Tibial nerve (tissue), 4 donors: Measurements from ENCODE around the gene C1QTNF12. TPM values are rescaled to one million over a fixed set of nuclear protein-coding genes. Genes with fewer than 3 reads are reported as not detected.

Source experiments
- DNase-seq, 2 donors: peaks; one replicate each; pipeline ENCODE4 v3.0.0-alpha.2; 2019; ENCODE audit warnings: low spot score in 2 of 2
- H3K27ac ChIP-seq, 4 donors: fragments of 200-600 bp; sonication (generic) in 3 of 4; one replicate each; pipeline ENCODE4 v1.5.1; 2017 to 2019; ENCODE audit warnings: mild to moderate bottlenecking in 1 of 4
- H3K27me3 ChIP-seq, 2 donors: fragments of 200-600 bp; sonication (generic) in 1 of 2; one replicate each; pipeline versions ENCODE4 v1.5.1 to v1.6.0; 2017 to 2019
- H3K36me3 ChIP-seq, 3 donors: fragments of 200-600 bp; sonication (generic); one replicate each; pipeline ENCODE4 v1.5.1; 2018 to 2019
- H3K4me1 ChIP-seq, 4 donors: fragments of 200-600 bp; sonication (generic) in 3 of 4; one replicate each; pipeline ENCODE4 v1.5.1; 2017 to 2019
- H3K4me3 ChIP-seq, 4 donors: fragments of 200-600 bp; sonication (generic) in 3 of 4; one replicate each; pipeline ENCODE4 v1.5.1; 2017 to 2019; ENCODE audit warnings: mild to moderate bottlenecking in 1 of 4, moderate library complexity in 1 of 4
- H3K9me3 ChIP-seq, 4 donors: fragments of 200-600 bp; sonication (generic) in 3 of 4; one replicate each; pipeline ENCODE4 v1.5.1; 2017 to 2019
- EP300 ChIP-seq, 2 donors: sonication (generic); formaldehyde crosslinking; IDR thresholded peaks; one replicate each; pipeline ENCODE4 v1.6.1; 2017; ENCODE audit warnings: antibody characterized with exemption in 2 of 2, mild to moderate bottlenecking in 1 of 2
- POLR2A ChIP-seq, 2 donors: fragments of 450-650 bp; IDR thresholded peaks; one replicate each; pipeline ENCODE4 v1.6.1; 2017; ENCODE audit warnings: antibody characterized with exemption in 2 of 2, mild to moderate bottlenecking in 2 of 2, moderate library complexity in 2 of 2
- WGBS, 2 donors: methylation state at CpG; one replicate each; pipeline ENCODE4 v1.1.5; 2018; 5-methylcytosine and 5-hydroxymethylcytosine counted together
- total RNA-seq, 4 donors: library from RNA; depleted of rRNA; stranded (reverse); fragments of >200 nt; gene quantifications; one replicate each; pipeline ENCODE4 v1.1.0, GENCODE V29; 2016
- TF ChIP-seq, protein P1 (sequence below), 5 experiments: fragments of 200-600 bp in 3 of 5; fragments of 450-650 bp in 2 of 5; sonication (generic) in 3 of 5; IDR thresholded peaks; one replicate each; pipeline ENCODE4 v1.5.1; 2016 to 2019; ENCODE audit warnings: antibody characterized with exemption in 5 of 5, mild to moderate bottlenecking in 3 of 5, moderate library complexity in 2 of 5

Gene C1QTNF12
- total RNA-seq, 4 donors from 2014 or later, result 0.84 to 3.0 (median 1.8) TPM

DNA sequence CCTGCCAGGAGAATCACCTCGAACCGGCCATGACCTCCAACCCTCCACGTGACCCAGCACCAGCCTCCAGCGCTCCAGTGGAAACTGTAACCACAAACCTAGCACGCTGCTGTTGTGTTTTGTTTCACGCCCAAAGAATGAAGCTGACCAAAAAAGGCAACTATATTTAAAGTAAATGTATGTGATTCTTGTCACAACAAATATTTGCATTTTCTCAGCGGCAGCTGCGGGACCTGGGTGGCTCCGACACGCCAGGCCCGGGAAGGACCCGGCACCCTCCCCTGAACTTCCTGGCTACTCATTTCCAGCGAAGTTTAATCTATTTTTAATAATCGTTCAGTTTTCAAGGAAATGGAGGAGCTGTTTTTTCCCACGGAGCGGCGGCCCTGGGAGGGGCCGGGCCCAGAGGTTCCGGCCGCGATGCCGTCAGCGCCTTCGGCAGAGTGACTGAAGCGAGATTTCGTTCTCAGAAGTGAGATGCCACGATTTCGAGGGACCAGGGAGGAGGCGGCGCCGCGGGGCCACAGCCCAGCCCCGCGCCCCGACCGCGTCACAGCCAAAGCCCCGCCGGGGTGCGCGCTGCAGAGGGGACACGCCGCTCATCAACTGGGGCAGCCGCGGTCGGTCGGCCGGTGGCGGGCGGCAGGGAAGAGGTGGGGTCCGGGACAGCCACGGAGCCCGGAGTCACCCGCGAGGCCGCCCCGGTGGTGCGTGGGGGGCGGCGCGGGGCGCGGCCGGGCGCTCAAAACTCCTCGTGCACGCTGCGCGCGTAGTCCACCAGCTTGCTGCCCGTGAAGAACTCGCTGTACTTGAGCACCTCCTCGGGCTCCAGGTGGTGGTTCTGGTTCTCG is 29.5 kb downstream of the C1QTNF12 start:
- H3K4me1 ChIP-seq, result peaks cover 0 to 22% (median 12%) of the 10 kb centered on the region in 4 donors
- DNase-seq, result no peak
- H3K36me3 ChIP-seq, result peaks cover 0 to 74% (median under 1%) of the 10 kb centered on the region in 3 donors
- TF ChIP-seq POLR2A (IDR thresholded peaks at IDR 0.05) (no peak), EP300 (IDR thresholded peaks at IDR 0.05) (no peak)
- TF ChIP-seq, protein P1, sequence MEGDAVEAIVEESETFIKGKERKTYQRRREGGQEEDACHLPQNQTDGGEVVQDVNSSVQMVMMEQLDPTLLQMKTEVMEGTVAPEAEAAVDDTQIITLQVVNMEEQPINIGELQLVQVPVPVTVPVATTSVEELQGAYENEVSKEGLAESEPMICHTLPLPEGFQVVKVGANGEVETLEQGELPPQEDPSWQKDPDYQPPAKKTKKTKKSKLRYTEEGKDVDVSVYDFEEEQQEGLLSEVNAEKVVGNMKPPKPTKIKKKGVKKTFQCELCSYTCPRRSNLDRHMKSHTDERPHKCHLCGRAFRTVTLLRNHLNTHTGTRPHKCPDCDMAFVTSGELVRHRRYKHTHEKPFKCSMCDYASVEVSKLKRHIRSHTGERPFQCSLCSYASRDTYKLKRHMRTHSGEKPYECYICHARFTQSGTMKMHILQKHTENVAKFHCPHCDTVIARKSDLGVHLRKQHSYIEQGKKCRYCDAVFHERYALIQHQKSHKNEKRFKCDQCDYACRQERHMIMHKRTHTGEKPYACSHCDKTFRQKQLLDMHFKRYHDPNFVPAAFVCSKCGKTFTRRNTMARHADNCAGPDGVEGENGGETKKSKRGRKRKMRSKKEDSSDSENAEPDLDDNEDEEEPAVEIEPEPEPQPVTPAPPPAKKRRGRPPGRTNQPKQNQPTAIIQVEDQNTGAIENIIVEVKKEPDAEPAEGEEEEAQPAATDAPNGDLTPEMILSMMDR (IDR thresholded peaks at IDR 0.05), result no peak
- H3K4me3 ChIP-seq, result no peak overlapping the region
- peaks cover 0 to 5% of the 10 kb centered on the region in 2 donors for H3K27me3 ChIP-seq
- H3K9me3 ChIP-seq, result no peaks in the 10 kb centered on the region
- 92 to 94% methylated on average over 70 to 74 of the region's 74 CpGs for WGBS, 2 donors
- H3K27ac ChIP-seq, result no peak overlapping the region

DNA sequence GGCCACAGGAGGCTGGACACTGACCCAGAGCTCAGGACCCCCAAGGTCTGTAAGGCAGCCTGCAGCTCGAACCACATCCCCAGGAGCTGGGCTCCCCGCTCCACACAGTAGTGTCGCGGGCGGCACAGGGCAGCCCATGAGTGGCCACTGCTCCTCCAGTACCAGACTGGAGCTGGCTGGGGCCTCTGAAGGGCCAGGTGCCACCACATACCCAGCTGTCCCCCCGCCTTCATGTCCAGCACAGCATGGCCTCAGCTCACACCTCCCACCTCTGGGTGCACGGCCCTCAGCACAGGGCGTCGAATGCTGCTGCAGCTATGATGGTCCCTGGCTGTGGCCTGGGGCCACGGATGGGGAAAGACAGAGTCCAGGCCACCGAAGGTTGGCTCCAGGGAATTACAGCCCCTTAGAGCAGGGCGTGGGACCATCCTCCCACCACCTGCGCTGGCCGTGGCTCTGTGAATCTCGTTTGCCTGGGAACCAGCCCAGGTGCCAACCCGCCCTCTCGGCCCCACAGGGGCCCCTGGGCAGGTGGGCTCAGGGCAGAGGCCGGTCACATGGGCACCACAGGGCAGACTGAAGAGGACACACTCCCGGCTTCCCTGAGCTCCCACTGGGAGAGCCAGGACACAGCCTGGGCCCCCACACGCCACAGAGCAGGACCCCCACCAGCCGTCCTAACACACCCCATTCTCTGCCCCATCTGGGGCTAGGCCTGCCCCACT is 30.5 kb downstream of the C1QTNF12 start:
- TF ChIP-seq EP300 (IDR thresholded peaks at IDR 0.05) (no peak), POLR2A (IDR thresholded peaks at IDR 0.05) (no peak)
- TF ChIP-seq, protein P1 (IDR thresholded peaks at IDR 0.05), result no peak
- Histone ChIP-seq H3K4me1 (peaks cover 0 to 22% (median 13%) of the 10 kb centered on the region in 4 donors), H3K9me3 (no peaks in the 10 kb centered on the region), H3K27me3 (peaks cover 0 to 10% of the 10 kb centered on the region in 2 donors), H3K27ac (no peak overlapping the region), H3K36me3 (peaks cover 0 to 65% (median 0%) of the 10 kb centered on the region in 3 donors), H3K4me3 (no peak overlapping the region)
- 80 to 92% methylated on average over 13 to 18 of the region's 21 CpGs for WGBS, 2 donors
- DNase-seq, result no peak

DNA sequence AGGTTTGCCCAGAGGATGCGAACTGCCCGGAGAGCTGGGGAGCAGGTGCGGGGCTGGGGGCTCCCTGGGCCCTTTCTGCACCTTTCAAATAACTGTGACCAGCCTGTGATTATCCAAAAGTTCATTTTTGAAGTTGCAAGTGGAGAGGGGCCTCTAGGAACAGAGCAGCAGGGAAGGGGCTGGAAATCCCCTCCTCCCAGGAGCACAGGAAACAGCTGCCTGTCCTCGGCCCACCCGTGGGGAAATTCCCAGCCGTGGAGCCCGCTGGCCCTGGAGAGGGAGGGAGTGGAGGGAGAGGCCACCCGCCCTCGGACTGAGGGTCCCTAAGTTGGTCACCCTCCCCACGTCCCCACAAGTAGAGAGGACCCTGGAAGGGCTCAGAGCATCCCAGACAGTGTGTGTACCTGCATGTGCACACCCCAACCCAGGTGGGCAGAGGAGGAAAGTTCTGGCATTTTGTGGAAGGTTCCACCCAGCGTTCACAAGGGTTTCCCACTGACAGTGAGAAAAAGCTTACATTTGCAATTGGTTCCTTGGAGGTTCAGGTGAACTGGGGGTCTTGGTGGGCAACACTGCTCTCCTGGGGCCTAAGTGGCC is 31.3 kb downstream of the C1QTNF12 start:
- no peaks in the 10 kb centered on the region for H3K9me3 ChIP-seq
- no peak overlapping the region for H3K4me3 ChIP-seq
- H3K27ac ChIP-seq, result no peak overlapping the region
- no peak for DNase-seq
- H3K36me3 ChIP-seq, result peaks cover 0 to 56% (median 0%) of the 10 kb centered on the region in 3 donors
- peaks cover 0 to 22% (median 13%) of the 10 kb centered on the region in 4 donors for H3K4me1 ChIP-seq
- H3K27me3 ChIP-seq, result peaks cover 0 to 11% of the 10 kb centered on the region in 2 donors
- 49 to 50% methylated on average over 11 of the region's 11 CpGs for WGBS, 2 donors
- TF ChIP-seq POLR2A (IDR thresholded peaks at IDR 0.05) (no peak), EP300 (IDR thresholded peaks at IDR 0.05) (no peak)
- TF ChIP-seq, protein P1 (IDR thresholded peaks at IDR 0.05), result no peak

DNA sequence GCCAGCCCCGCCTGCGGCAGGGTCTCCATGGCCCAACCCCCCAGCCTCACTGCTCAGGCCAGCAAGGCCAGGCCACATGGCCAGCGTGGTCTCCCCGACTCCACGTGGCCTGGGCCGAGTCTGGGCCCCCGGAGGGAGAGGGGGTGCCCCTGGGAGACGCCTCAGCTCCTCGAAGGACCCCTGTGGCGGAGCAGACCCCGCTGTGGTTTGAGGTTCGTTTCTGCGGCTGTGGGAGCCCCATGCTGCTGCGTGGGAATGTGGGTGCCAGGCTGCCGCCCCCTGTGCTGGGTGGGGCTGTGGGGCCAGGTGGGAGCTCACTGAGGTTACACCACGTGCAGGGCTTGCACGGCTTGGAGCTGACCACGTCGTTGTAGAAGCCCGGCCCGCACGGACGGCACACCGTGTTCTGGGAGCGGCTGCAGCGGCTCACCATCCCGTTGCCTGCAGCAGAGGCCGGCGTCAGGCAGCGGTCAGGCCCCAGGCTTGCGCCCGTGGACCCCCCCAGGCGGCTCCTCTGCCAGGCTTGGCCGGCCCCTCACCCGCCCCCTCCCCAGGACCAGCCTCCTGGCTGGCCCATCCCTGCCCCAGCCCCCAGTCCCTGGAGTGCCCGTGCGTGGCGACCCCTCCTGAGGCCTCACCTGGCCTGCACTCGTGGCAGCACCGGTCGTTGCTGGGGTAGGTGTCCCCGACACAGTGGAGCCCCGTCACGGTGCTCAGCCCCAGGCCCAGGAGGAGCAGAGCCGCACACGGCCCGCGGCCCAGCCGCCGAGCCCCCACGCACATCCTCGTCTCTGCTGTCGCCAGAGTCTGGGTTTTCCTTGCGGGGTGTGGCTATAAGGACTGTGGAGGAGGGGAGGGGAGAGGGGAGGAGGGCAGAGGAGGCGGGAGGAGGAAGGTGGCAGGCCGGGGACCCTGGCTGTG is 32.9 kb downstream of the C1QTNF12 start, which contains the start of gene TNFRSF4:
Gene TNFRSF4 (minus strand): TSS at position 809 of the 921 bp plus-strand sequence. CDS start 26 bp downstream, at position 783.
- Histone ChIP-seq H3K4me3 (peak within 1 kb of the TSS in 2 of 4 donors; percentile 32 to 35), H3K27me3 (peaks cover 0 to 19% of the 10 kb centered on the region in 2 donors), H3K4me1 (peaks cover 0 to 29% (median 18%) of the 10 kb centered on the region in 4 donors), H3K9me3 (no peaks in the 10 kb centered on the region), H3K27ac (no peak within 1 kb of the TSS), H3K36me3 (peaks cover 0 to 41% (median 0%) of the 10 kb centered on the region in 3 donors)
- TF ChIP-seq POLR2A (IDR thresholded peaks at IDR 0.05), result no peak
- TF ChIP-seq EP300 (IDR thresholded peaks at IDR 0.05), result no peak
- TF ChIP-seq, protein P1 (IDR thresholded peaks at IDR 0.05), result no peak
- DNase-seq, result no peak
- WGBS, 2 donors, result 47 to 57% methylated on average over 24 to 34 of the region's 56 CpGs
